Measurements from ENCODE around the gene FOLR2.
A peak's percentile ranks its signal among the peaks of the same experiment; 100 is the strongest.

DNA sequence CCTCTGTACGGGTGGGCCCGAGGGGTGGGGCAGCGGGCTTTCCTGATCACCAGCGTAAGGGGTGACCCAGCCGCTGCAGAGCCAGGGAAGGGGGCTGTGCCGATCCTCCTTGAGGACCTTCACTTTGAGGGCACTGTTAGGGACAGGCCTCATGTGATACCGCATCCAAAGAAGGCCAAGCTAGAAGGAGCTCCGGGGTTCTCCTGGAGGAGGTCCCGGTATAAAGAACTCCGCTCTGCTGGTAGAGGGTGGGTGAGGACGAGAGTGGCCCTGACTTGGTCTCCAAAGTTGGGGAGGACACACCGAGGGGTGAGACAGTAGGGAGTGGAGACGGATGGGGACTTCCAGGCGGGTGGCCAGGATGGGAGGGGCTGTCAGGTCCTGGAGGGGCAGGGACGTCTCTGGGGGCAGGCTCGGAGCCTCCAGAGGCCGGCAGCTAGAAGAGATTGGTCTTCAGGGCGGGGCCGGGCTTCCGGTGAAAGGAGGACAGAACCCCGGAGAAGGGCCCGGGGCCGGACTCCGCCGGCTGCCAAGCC lies 22.8 kb downstream of the FOLR2 start:
- TF ChIP-seq, protein P1, sequence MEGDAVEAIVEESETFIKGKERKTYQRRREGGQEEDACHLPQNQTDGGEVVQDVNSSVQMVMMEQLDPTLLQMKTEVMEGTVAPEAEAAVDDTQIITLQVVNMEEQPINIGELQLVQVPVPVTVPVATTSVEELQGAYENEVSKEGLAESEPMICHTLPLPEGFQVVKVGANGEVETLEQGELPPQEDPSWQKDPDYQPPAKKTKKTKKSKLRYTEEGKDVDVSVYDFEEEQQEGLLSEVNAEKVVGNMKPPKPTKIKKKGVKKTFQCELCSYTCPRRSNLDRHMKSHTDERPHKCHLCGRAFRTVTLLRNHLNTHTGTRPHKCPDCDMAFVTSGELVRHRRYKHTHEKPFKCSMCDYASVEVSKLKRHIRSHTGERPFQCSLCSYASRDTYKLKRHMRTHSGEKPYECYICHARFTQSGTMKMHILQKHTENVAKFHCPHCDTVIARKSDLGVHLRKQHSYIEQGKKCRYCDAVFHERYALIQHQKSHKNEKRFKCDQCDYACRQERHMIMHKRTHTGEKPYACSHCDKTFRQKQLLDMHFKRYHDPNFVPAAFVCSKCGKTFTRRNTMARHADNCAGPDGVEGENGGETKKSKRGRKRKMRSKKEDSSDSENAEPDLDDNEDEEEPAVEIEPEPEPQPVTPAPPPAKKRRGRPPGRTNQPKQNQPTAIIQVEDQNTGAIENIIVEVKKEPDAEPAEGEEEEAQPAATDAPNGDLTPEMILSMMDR (IDR thresholded peaks at IDR 0.05): no peak
- peak in 1 of 2 donors; percentile 25 for TF ChIP-seq POLR2AphosphoS5 (IDR thresholded peaks at IDR 0.05; ENCODE audit: insufficient read depth in 1 of 2, low read depth in 1 of 2)
- no peak for TF ChIP-seq POLR2A (IDR thresholded peaks at IDR 0.05)
